HCT116 (cell line): ENCODE results near the gene ZMYND12.

Experiments used
- CEBPB ChIP-seq: IDR thresholded peaks from 2 replicates; pipeline ENCODE4 v1.6.1; 2012; ENCODE audit warnings: low read depth
- EZH2 ChIP-seq: fragments of 200-600 bp; sonication (generic); IDR thresholded peaks from 2 replicates; pipeline ENCODE4 v1.6.1; 2017; ENCODE audit warnings: antibody characterized with exemption, mixed run types
- JUND ChIP-seq: IDR thresholded peaks from 2 replicates; pipeline ENCODE4 v1.6.1; 2012
- POLR2A ChIP-seq: IDR thresholded peaks from 2 replicates; pipeline ENCODE4 v1.7.0; 2011; ENCODE audit warnings: borderline replicate concordance; ENCODE audit not compliant: insufficient read depth, insufficient read length; ENCODE audit errors: extremely low read depth
- POLR2AphosphoS5 ChIP-seq: IDR thresholded peaks from 2 replicates; pipeline ENCODE4 v1.6.1; 2011; ENCODE audit warnings: mild to moderate bottlenecking, low read depth, low read length, moderate library complexity
- RAD21 ChIP-seq: IDR thresholded peaks from 2 replicates; pipeline ENCODE4 v1.6.1; 2012; ENCODE audit warnings: low read depth, mild to moderate bottlenecking
- SIN3A ChIP-seq: IDR thresholded peaks from 2 replicates; pipeline ENCODE4 v1.6.1; 2012; ENCODE audit warnings: low read depth
- TCF7L2 ChIP-seq: IDR thresholded peaks from 2 replicates; pipeline ENCODE4 v1.7.0; 2011; ENCODE audit warnings: borderline replicate concordance, inconsistent platforms; ENCODE audit not compliant: insufficient read depth, insufficient read length; ENCODE audit errors: extremely low read depth
- YY1 ChIP-seq: IDR thresholded peaks from 2 replicates; pipeline ENCODE4 v1.6.1; 2011; ENCODE audit warnings: low read length, low read depth, moderate library complexity, mild to moderate bottlenecking; ENCODE audit not compliant: insufficient replicate concordance; ENCODE audit errors: extremely low read depth
- TF ChIP-seq, protein P1 (sequence below), 3 experiments: fragments of 200-600 bp in 1 of 3; sonication (generic) in 1 of 3; IDR thresholded peaks in 2 of 3; conservative IDR thresholded peaks in 1 of 3; 2 replicates each; pipeline ENCODE4 v1.5.1; 2012 to 2017; ENCODE audit warnings: low read depth in 2 of 3, low read length in 2 of 3, antibody characterized with exemption in 1 of 3, borderline replicate concordance in 1 of 3, control low read depth in 1 of 3, mild to moderate bottlenecking in 1 of 3, mixed read lengths in 1 of 3, mixed run types in 1 of 3, moderate library complexity in 1 of 3; ENCODE audit not compliant: insufficient read depth in 1 of 3
- TF ChIP-seq, protein P2 (sequence below): IDR thresholded peaks from 2 replicates; pipeline ENCODE4 v1.6.1; 2012
- TF ChIP-seq, protein P3 (sequence below): IDR thresholded peaks from 2 replicates; pipeline ENCODE4 v1.6.1; 2011; ENCODE audit warnings: mild to moderate bottlenecking, low read length, moderate library complexity; ENCODE audit not compliant: insufficient replicate concordance; ENCODE audit errors: extremely low read depth
- TF ChIP-seq, protein P4 (sequence below): IDR thresholded peaks from 2 replicates; pipeline ENCODE4 v1.6.1; 2012; ENCODE audit warnings: low read depth
- TF ChIP-seq, protein P5 (sequence below): IDR thresholded peaks from 2 replicates; pipeline ENCODE4 v1.6.1; 2012

DNA sequence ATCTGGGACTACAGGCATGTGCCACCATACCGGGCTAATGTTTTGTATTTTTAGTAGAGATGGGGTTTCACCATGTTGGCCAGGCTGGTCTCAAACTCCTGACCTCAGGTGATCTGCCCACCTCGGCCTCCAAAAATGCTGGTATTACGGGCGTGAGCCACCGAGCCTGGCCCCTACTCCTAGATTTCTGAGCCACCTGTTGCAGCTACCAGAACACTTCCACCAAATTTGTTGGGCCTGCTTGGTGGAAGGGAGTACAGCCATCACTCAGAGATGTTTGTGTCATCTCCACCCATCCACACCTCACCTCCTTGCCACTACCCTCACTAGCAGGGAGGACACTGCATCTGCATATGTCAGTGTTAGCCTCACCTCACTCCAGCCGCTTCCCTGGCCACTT, 69.8 kb downstream of the ZMYND12 start:
- TF ChIP-seq JUND (no peak), EZH2 (no peak), RAD21 (no peak), POLR2A (no peak), POLR2AphosphoS5 (no peak), YY1 (no peak), CEBPB (no peak), TCF7L2 (no peak), SIN3A (no peak)
- TF ChIP-seq, protein P1, sequence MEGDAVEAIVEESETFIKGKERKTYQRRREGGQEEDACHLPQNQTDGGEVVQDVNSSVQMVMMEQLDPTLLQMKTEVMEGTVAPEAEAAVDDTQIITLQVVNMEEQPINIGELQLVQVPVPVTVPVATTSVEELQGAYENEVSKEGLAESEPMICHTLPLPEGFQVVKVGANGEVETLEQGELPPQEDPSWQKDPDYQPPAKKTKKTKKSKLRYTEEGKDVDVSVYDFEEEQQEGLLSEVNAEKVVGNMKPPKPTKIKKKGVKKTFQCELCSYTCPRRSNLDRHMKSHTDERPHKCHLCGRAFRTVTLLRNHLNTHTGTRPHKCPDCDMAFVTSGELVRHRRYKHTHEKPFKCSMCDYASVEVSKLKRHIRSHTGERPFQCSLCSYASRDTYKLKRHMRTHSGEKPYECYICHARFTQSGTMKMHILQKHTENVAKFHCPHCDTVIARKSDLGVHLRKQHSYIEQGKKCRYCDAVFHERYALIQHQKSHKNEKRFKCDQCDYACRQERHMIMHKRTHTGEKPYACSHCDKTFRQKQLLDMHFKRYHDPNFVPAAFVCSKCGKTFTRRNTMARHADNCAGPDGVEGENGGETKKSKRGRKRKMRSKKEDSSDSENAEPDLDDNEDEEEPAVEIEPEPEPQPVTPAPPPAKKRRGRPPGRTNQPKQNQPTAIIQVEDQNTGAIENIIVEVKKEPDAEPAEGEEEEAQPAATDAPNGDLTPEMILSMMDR (IDR thresholded peaks at IDR 0.05 in 2 of 3, conservative IDR thresholded peaks at IDR 0.05 in 1 of 3; ENCODE audit: borderline replicate concordance in 1 of 3, insufficient read depth in 1 of 3, low read depth in 2 of 3, low read length in 2 of 3), result no peak
- TF ChIP-seq, protein P2, sequence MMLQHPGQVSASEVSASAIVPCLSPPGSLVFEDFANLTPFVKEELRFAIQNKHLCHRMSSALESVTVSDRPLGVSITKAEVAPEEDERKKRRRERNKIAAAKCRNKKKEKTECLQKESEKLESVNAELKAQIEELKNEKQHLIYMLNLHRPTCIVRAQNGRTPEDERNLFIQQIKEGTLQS, result no peak
- TF ChIP-seq, protein P3, sequence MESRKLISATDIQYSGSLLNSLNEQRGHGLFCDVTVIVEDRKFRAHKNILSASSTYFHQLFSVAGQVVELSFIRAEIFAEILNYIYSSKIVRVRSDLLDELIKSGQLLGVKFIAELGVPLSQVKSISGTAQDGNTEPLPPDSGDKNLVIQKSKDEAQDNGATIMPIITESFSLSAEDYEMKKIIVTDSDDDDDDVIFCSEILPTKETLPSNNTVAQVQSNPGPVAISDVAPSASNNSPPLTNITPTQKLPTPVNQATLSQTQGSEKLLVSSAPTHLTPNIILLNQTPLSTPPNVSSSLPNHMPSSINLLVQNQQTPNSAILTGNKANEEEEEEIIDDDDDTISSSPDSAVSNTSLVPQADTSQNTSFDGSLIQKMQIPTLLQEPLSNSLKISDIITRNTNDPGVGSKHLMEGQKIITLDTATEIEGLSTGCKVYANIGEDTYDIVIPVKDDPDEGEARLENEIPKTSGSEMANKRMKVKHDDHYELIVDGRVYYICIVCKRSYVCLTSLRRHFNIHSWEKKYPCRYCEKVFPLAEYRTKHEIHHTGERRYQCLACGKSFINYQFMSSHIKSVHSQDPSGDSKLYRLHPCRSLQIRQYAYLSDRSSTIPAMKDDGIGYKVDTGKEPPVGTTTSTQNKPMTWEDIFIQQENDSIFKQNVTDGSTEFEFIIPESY, result no peak
- TF ChIP-seq, protein P4, sequence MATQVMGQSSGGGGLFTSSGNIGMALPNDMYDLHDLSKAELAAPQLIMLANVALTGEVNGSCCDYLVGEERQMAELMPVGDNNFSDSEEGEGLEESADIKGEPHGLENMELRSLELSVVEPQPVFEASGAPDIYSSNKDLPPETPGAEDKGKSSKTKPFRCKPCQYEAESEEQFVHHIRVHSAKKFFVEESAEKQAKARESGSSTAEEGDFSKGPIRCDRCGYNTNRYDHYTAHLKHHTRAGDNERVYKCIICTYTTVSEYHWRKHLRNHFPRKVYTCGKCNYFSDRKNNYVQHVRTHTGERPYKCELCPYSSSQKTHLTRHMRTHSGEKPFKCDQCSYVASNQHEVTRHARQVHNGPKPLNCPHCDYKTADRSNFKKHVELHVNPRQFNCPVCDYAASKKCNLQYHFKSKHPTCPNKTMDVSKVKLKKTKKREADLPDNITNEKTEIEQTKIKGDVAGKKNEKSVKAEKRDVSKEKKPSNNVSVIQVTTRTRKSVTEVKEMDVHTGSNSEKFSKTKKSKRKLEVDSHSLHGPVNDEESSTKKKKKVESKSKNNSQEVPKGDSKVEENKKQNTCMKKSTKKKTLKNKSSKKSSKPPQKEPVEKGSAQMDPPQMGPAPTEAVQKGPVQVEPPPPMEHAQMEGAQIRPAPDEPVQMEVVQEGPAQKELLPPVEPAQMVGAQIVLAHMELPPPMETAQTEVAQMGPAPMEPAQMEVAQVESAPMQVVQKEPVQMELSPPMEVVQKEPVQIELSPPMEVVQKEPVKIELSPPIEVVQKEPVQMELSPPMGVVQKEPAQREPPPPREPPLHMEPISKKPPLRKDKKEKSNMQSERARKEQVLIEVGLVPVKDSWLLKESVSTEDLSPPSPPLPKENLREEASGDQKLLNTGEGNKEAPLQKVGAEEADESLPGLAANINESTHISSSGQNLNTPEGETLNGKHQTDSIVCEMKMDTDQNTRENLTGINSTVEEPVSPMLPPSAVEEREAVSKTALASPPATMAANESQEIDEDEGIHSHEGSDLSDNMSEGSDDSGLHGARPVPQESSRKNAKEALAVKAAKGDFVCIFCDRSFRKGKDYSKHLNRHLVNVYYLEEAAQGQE, result no peak
- TF ChIP-seq, protein P5, sequence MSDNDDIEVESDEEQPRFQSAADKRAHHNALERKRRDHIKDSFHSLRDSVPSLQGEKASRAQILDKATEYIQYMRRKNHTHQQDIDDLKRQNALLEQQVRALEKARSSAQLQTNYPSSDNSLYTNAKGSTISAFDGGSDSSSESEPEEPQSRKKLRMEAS, result no peak
